Measurements from ENCODE around the gene FRY. TPM values are rescaled to one million over a fixed set of nuclear protein-coding genes. Genes with fewer than 3 reads are reported as not detected.
A peak's percentile ranks its signal among the peaks of the same experiment; 100 is the strongest.

FRY gene
- total and polyA plus RNA-seq, 2 of the 13 experiments (the other 11 are each of a cell fraction or from before 2014, with no cell fraction given): 8.2 to 13.1 TPM

DNA sequence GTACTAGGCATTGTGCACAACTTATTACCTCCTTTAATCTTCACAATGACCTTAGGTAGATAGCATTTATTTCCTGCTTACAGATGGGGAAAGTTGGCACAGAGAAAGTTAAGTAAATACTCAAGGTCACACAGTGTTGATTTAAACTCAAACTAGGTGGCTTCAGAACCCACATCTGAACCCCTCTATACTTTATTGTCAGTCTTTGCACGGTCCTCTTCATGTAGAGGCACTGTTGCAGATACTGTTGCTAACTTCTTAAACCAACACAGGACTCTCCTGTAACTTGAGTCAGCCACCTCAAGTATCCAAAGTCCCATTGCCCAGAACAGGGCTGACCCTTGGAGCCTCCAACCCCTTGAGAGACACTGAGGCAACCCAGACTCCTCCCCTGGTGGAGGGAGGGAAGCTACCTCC is 48.8 kb downstream of the FRY start (continued):
- TF ChIP-seq, protein P1, sequence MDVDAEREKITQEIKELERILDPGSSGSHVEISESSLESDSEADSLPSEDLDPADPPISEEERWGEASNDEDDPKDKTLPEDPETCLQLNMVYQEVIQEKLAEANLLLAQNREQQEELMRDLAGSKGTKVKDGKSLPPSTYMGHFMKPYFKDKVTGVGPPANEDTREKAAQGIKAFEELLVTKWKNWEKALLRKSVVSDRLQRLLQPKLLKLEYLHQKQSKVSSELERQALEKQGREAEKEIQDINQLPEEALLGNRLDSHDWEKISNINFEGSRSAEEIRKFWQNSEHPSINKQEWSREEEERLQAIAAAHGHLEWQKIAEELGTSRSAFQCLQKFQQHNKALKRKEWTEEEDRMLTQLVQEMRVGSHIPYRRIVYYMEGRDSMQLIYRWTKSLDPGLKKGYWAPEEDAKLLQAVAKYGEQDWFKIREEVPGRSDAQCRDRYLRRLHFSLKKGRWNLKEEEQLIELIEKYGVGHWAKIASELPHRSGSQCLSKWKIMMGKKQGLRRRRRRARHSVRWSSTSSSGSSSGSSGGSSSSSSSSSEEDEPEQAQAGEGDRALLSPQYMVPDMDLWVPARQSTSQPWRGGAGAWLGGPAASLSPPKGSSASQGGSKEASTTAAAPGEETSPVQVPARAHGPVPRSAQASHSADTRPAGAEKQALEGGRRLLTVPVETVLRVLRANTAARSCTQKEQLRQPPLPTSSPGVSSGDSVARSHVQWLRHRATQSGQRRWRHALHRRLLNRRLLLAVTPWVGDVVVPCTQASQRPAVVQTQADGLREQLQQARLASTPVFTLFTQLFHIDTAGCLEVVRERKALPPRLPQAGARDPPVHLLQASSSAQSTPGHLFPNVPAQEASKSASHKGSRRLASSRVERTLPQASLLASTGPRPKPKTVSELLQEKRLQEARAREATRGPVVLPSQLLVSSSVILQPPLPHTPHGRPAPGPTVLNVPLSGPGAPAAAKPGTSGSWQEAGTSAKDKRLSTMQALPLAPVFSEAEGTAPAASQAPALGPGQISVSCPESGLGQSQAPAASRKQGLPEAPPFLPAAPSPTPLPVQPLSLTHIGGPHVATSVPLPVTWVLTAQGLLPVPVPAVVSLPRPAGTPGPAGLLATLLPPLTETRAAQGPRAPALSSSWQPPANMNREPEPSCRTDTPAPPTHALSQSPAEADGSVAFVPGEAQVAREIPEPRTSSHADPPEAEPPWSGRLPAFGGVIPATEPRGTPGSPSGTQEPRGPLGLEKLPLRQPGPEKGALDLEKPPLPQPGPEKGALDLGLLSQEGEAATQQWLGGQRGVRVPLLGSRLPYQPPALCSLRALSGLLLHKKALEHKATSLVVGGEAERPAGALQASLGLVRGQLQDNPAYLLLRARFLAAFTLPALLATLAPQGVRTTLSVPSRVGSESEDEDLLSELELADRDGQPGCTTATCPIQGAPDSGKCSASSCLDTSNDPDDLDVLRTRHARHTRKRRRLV (CRISPR knock-in tag; IDR thresholded peaks at IDR 0.05): no peak
- TF ChIP-seq AGO2 (optimal IDR thresholded peaks at IDR 0.05; ENCODE audit: low read depth, low read length): no peak
- no peak for TF ChIP-seq ZNF468 (CRISPR knock-in tag; IDR thresholded peaks at IDR 0.05)
- no peak for TF ChIP-seq ESRRA (CRISPR knock-in tag; IDR thresholded peaks at IDR 0.05; ENCODE audit: low read depth)
- no peak for TF ChIP-seq PHB2 (IDR thresholded peaks at IDR 0.05; ENCODE audit: partially characterized antibody)
- peak; percentile 95 for TF ChIP-seq NR2F6 (IDR thresholded peaks at IDR 0.05)
- TF ChIP-seq NR2F6 (CRISPR knock-in tag; IDR thresholded peaks at IDR 0.05): peak; percentile 93
- TF ChIP-seq, protein P2, sequence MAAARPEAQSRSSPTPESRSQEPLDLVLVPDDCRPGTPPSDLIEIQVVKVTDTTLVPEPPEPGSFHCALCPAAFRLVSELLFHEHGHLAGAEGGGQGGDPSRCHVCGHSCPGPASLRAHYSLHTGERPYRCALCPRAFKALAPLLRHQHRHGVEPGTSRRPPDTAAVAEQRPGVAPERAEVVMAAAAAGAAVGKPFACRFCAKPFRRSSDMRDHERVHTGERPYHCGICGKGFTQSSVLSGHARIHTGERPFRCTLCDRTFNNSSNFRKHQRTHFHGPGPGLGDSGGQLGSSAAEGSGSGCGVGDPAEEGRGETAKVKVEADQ (CRISPR knock-in tag; IDR thresholded peaks at IDR 0.05; ENCODE audit: borderline replicate concordance): no peak
- no peak; the same call in 1 of the 2 replicates for TF ChIP-seq RXRA (CRISPR knock-in tag; IDR thresholded peaks at IDR 0.05)
- TF ChIP-seq, protein P3, sequence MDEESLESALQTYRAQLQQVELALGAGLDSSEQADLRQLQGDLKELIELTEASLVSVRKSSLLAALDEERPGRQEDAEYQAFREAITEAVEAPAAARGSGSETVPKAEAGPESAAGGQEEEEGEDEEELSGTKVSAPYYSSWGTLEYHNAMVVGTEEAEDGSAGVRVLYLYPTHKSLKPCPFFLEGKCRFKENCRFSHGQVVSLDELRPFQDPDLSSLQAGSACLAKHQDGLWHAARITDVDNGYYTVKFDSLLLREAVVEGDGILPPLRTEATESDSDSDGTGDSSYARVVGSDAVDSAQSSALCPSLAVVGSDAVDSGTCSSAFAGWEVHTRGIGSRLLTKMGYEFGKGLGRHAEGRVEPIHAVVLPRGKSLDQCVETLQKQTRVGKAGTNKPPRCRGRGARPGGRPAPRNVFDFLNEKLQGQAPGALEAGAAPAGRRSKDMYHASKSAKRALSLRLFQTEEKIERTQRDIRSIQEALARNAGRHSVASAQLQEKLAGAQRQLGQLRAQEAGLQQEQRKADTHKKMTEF (CRISPR knock-in tag; IDR thresholded peaks at IDR 0.05): peak; percentile 49; the same call in 1 of the 2 replicates
- peak; percentile 52; the same call in 1 of the 2 replicates for TF ChIP-seq POGZ (CRISPR knock-in tag; IDR thresholded peaks at IDR 0.05)
- no peak for TF ChIP-seq SOX6 (IDR thresholded peaks at IDR 0.05)
- TF ChIP-seq SOX6 (CRISPR knock-in tag; IDR thresholded peaks at IDR 0.05): peak; percentile 84
- no peak for TF ChIP-seq TAF1 (CRISPR knock-in tag; IDR thresholded peaks at IDR 0.05)
- TF ChIP-seq NAIF1 (CRISPR knock-in tag; IDR thresholded peaks at IDR 0.05; ENCODE audit: borderline replicate concordance): 0 out of 2 replicates have a peak, but pooled peaks have one; percentile 21
- TF ChIP-seq ZNF747 (CRISPR knock-in tag; IDR thresholded peaks at IDR 0.05; ENCODE audit: borderline replicate concordance): no peak; the same call in 1 of the 2 replicates
- TF ChIP-seq MBD4 (IDR thresholded peaks at IDR 0.05; ENCODE audit: borderline replicate concordance, low read length): 0 out of 2 replicates have a peak, but pooled peaks have one; percentile 68
- TF ChIP-seq CEBPG (CRISPR knock-in tag; IDR thresholded peaks at IDR 0.05): peak; percentile 29; the same call in 1 of the 2 replicates
- TF ChIP-seq, protein P4, sequence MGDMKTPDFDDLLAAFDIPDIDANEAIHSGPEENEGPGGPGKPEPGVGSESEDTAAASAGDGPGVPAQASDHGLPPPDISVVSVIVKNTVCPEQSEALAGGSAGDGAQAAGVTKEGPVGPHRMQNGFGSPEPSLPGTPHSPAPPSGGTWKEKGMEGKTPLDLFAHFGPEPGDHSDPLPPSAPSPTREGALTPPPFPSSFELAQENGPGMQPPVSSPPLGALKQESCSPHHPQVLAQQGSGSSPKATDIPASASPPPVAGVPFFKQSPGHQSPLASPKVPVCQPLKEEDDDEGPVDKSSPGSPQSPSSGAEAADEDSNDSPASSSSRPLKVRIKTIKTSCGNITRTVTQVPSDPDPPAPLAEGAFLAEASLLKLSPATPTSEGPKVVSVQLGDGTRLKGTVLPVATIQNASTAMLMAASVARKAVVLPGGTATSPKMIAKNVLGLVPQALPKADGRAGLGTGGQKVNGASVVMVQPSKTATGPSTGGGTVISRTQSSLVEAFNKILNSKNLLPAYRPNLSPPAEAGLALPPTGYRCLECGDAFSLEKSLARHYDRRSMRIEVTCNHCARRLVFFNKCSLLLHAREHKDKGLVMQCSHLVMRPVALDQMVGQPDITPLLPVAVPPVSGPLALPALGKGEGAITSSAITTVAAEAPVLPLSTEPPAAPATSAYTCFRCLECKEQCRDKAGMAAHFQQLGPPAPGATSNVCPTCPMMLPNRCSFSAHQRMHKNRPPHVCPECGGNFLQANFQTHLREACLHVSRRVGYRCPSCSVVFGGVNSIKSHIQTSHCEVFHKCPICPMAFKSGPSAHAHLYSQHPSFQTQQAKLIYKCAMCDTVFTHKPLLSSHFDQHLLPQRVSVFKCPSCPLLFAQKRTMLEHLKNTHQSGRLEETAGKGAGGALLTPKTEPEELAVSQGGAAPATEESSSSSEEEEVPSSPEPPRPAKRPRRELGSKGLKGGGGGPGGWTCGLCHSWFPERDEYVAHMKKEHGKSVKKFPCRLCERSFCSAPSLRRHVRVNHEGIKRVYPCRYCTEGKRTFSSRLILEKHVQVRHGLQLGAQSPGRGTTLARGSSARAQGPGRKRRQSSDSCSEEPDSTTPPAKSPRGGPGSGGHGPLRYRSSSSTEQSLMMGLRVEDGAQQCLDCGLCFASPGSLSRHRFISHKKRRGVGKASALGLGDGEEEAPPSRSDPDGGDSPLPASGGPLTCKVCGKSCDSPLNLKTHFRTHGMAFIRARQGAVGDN (CRISPR knock-in tag; IDR thresholded peaks at IDR 0.05): no peak
- TF ChIP-seq FOXO1 (CRISPR knock-in tag; IDR thresholded peaks at IDR 0.05): peak; percentile 77
- TF ChIP-seq CENPX (CRISPR knock-in tag; IDR thresholded peaks at IDR 0.05): no peak

Data from HepG2 (cell line).